Progenitor cell of endocrine pancreas (in vitro differentiated cells): Measurements from ENCODE around the gene SFSWAP. TPM values are rescaled to one million over a fixed set of nuclear protein-coding genes. Genes with fewer than 3 reads are reported as not detected.
A peak's percentile ranks its signal among the peaks of the same experiment; 100 is the strongest.

Experiments
- DNase-seq: peaks from one replicate; pipeline ENCODE4 v3.0.0; 2021; ENCODE audit warnings: low spot score; ENCODE audit not compliant: unreplicated experiment
- H3K27ac Mint-ChIP-seq: 2 replicates; pipeline ENCODE4 v1.8.0; 2021; ENCODE audit warnings: mild to moderate bottlenecking, moderate library complexity, mixed read lengths
- H3K27me3 Mint-ChIP-seq: 2 replicates; pipeline ENCODE4 v1.8.0; 2021; ENCODE audit warnings: mixed read lengths
- H3K36me3 Mint-ChIP-seq: 2 replicates; pipeline ENCODE4 v1.8.0; 2022; ENCODE audit warnings: mixed read lengths; ENCODE audit not compliant: insufficient read depth
- H3K4me1 Mint-ChIP-seq: 2 replicates; pipeline ENCODE4 v1.8.0; 2021; ENCODE audit warnings: low read depth, mixed read lengths
- H3K4me3 Mint-ChIP-seq: 2 replicates; pipeline ENCODE4 v1.8.0; 2021; ENCODE audit warnings: low read depth, mild to moderate bottlenecking, moderate library complexity, mixed read lengths
- H3K9me3 Mint-ChIP-seq: 2 replicates; pipeline ENCODE4 v1.8.0; 2021; ENCODE audit warnings: low read depth, mixed read lengths
- CTCF ChIP-seq: fragments of 200-600 bp; sonication (generic); IDR thresholded peaks from one replicate; pipeline ENCODE4 v1.5.0; 2021; ENCODE audit warnings: antibody characterized with exemption, mild to moderate bottlenecking; ENCODE audit not compliant: unreplicated experiment
- total RNA-seq: library from RNA; stranded (reverse); gene quantifications from 2 replicates; pipeline ENCODE4 v1.2.1, GENCODE V29; 2021

Gene SFSWAP
- total RNA-seq, 1 donor from 2014 or later, result 62.1 TPM

- Mint-ChIP-seq H3K4me3 (no peak overlapping the region), H3K9me3 (no peaks in the 10 kb centered on the region), H3K4me1 (no peaks in the 10 kb centered on the region), H3K27me3 (peaks cover 23% of the 10 kb centered on the region), H3K36me3 (no peaks in the 10 kb centered on the region), H3K27ac (no peak overlapping the region)
- no peak for TF ChIP-seq CTCF
- DNase-seq, result no peak
Observed at GRCh38 chr12:131833288-131833895, 122.5 kb downstream of the SFSWAP start.

- TF ChIP-seq CTCF, result peak; percentile 44
- H3K36me3 Mint-ChIP-seq, result no peaks in the 10 kb centered on the region
- no peaks in the 10 kb centered on the region for H3K4me1 Mint-ChIP-seq
- no peak overlapping the region for H3K27ac Mint-ChIP-seq
- peaks cover 23% of the 10 kb centered on the region for H3K27me3 Mint-ChIP-seq
- no peak overlapping the region for H3K4me3 Mint-ChIP-seq
- no peak for DNase-seq
- H3K9me3 Mint-ChIP-seq, result no peaks in the 10 kb centered on the region
Observed at GRCh38 chr12:131833896-131834641, 123.2 kb downstream of the SFSWAP start.

- H3K27ac Mint-ChIP-seq, result no peak overlapping the region
Observed at GRCh38 chr12:131834798-131835615, 124.1 kb downstream of the SFSWAP start.

GRCh38 chr12:131835616-131836171, 124.8 kb downstream of the SFSWAP start:
- TF ChIP-seq CTCF, result no peak
- no peaks in the 10 kb centered on the region for H3K36me3 Mint-ChIP-seq
- no peak overlapping the region for H3K4me3 Mint-ChIP-seq
- no peaks in the 10 kb centered on the region for H3K4me1 Mint-ChIP-seq
- H3K9me3 Mint-ChIP-seq, result no peaks in the 10 kb centered on the region
- no peak overlapping the region for H3K27ac Mint-ChIP-seq
- DNase-seq, result no peak
- H3K27me3 Mint-ChIP-seq, result peaks cover 17% of the 10 kb centered on the region

More at GRCh38 chr12:131834798-131835615, 124.1 kb downstream of the SFSWAP start:
- H3K9me3 Mint-ChIP-seq, result no peaks in the 10 kb centered on the region
- no peak overlapping the region for H3K4me3 Mint-ChIP-seq
- peaks cover 17% of the 10 kb centered on the region for H3K27me3 Mint-ChIP-seq
- DNase-seq, result no peak
- H3K4me1 Mint-ChIP-seq, result no peaks in the 10 kb centered on the region
- H3K36me3 Mint-ChIP-seq, result no peaks in the 10 kb centered on the region
- no peak for TF ChIP-seq CTCF

GRCh38 chr12:131836193-131836592, 125.3 kb downstream of the SFSWAP start:
- Mint-ChIP-seq H3K4me1 (peaks cover 3% of the 10 kb centered on the region), H3K4me3 (no peak overlapping the region), H3K9me3 (no peaks in the 10 kb centered on the region), H3K36me3 (no peaks in the 10 kb centered on the region), H3K27me3 (peaks cover 13% of the 10 kb centered on the region), H3K27ac (no peak overlapping the region)
- peak; percentile 44 for TF ChIP-seq CTCF
- no peak for DNase-seq
